H4 (cell line): Measurements from ENCODE around the gene FUS. TPM values are rescaled to one million over a fixed set of nuclear protein-coding genes. Genes with fewer than 3 reads are reported as not detected.
"Not testable (repeated sequence)": the region's sequence is repeated elsewhere in the genome, so short reads cannot be mapped to it uniquely, and the experiment has no call there.

Source experiments
- DNase-seq: peaks from one replicate; pipeline ENCODE4 v3.0.0-alpha.2; 2015; ENCODE audit warnings: low spot score
- total RNA-seq: library from RNA; depleted of rRNA; stranded (reverse); fragments of >200 nt; shearing (Covaris generic); gene quantifications from 2 replicates; pipeline ENCODE4 v1.2.3, GENCODE V29; 2014; rRNA removed

FUS gene
- 21.5 and 25.8 TPM in 2 replicates for total RNA-seq

DNA sequence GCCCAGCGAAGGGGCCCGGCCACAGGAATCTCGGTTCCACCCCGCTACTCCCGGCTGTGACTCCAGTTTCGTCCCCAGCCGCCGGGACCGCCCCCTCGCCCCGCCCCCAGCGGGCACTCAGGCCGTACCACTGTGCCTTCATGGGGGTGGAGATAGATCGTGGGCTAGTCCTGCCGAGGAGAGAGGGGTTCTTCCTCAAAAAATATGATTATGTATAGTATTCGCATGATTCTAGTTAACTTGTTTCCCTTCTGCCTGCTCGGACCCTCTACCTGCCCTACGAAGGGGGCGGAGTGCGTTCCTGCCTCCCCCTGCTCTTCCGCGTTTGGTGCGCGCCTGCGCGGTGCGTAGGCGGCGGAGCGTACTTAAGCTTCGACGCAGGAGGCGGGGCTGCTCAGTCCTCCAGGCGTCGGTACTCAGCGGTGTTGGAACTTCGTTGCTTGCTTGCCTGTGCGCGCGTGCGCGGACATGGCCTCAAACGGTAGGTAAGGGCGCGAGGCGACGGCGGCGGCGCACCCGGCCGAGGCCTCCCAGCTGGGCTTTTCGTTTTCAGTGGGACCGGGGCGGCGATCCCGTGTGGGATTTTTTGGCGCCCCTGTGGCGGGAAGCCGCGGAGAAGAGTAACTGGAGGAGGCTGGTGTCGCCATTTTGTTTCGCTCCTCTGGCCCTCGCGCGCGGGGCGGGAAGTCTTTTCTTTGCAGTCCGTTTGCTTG lies at the start of gene FUS:
TSS of gene FUS (plus strand) at position 393 of the 713 bp plus-strand sequence. CDS start at position 469, 76 bp downstream.
- peak; percentile 87 for DNase-seq

DNA sequence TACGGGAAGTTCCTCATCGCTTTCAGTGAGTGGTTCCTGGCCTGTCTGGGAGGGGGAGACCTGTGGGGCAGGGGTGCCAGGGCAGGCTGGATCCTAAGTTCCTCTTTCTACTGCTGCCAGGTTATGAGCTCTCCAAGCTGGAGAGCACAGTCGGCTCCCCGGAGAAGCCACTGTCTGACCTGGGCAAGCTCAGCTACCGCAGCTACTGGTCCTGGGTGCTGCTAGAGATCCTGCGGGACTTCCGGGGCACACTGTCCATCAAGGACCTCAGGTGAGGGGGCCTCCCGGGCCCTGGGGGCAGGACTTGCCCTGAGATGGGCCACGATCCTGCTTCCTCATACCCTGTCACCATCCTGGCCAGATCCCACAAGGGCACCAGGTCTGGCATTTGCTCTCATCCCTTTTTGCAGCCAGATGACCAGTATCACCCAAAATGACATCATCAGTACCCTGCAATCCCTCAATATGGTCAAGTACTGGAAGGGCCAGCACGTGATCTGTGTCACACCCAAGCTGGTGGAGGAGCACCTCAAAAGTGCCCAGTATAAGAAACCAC lies 49.5 kb upstream of the FUS start:
- DNase-seq: no peak

DNA sequence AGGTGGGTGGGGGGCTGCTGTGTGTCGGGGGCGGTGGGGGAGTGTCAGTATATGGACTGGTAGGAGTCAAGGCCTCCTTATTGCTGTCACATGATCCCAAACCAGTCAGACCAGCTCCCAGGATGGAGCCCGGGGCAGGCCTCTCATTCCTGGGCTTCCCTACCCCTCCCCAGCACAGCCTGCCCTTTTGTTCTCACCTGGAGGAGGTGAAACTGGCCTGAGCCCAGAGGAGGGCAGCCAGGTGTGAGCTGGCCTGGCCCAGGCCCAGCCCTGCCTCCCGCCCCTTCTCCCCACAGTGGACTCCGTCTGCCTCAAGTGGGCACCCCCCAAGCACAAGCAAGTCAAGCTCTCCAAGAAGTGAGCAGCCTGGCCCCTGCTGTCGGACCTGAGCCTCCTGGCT lies 49.0 kb upstream of the FUS start:
- no peak for DNase-seq

DNA sequence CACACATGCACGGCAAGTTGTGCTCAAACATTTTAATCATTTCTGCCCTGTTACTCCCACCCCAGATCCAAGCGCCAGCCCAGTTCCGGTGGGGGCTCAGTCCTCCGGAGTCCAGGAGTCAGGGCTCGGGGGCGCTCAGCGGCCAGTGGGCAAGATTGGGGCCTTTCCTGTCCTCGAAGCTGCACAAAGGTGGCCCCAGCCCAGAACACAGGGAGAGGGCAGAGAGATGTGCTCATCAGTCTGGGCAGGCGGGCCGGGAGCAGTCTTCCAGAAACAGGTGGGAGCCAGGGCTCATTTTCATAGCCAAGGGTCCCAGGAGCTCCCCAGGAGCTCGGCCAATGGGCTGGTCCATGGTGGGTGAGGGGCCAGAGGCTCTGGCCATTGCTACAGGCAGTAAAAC lies 48.5 kb upstream of the FUS start:
- DNase-seq: no peak

DNA sequence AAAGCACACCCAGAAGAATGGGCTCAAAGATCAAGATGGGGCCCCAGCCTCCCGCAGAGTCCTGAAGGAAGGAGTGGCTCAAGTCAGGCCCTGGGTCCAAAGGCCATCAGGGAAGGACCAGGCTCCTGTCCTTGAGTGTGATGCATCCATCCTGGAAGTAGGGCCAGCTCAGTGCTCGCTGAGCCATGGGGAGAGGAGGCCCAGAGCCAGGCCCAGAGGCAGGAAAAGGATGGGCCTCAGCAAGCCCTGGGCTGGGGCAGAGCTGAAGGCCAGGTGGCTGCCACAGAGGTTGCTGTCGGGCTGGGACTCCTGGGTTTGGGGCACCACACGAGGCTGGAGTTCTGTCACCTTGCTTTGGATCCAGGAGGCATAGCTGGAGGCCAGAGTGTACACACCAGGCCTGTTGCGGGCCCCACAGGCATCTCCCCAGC lies 48.1 kb upstream of the FUS start:
- DNase-seq: no peak

DNA sequence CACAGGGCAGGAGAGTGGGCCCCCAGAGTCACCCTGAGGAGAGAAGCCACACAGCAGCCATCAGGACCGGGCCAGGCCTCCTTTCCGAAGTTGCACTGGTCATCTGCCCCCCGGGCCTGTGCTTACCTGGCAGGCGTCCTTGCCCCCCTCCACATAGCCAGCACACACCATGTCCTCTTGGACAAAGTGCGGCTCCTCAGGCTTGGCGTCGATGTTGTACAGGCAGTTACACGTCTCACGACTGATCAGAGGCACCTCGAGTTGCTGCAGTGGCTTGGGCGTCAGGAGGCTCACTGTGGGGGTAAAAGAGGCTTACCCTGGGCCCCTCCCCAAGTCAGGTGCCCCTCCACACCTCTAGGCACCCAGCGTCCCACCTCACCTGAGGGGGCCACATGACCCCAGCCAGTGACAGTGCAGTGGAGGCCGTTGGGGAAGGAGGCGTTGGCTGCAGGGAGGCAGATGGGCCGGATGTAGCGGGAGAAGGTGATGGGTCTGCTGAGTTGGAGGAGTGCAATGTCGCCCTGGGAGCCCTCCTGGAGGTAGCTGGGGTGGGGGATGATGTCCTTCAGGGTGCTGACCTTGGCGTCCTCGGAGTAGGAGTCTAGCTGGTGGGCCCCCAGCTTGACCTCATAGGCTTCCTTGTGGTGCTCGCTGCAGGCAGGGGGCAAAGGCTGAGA lies 47.5 kb upstream of the FUS start:
- no peak for DNase-seq

DNA sequence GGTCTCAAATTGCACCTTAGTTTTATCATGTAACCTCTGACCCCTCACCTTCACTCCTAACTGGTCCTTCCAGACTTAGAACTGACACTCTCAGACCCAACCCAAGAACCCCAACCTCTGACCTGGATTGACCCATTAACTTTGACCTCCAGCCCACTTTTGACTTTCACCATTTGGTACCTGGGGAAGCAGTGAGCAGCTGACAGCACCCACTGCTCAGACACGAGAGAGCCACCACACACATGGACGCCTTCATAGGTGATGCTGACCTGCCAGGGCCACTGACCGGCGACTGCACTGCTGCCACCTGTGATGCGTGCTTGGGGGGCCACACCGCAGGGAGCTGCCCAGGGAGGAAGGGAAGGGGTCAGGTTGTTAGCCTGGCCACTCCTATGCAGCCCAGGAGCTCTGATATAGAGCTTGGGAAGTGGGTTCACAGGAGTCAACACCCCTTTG lies 46.9 kb upstream of the FUS start:
- no peak for DNase-seq

DNA sequence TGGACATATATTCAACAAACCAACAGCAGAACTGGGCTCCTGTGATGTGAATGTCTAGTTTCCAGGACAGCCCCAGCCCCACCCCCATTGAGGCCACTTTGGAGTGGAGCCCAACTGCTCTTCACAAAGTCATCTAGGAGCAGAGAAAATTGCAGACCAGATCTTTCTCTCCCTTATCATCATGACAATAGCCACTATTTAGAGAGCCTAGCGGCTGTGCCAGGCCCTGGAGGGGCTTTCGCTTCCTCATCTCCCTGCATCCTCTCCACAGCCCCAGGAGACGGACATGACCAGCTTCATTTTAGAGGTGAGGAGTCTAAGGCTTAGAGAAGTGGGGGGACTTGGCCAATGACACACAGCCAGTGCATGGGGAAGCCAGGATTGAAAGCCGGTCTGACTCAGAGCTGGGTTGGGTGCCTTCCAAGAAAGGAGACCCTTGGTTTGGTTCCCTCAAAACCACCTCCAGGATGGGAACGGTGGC lies 45.8 kb upstream of the FUS start:
- no peak for DNase-seq

DNA sequence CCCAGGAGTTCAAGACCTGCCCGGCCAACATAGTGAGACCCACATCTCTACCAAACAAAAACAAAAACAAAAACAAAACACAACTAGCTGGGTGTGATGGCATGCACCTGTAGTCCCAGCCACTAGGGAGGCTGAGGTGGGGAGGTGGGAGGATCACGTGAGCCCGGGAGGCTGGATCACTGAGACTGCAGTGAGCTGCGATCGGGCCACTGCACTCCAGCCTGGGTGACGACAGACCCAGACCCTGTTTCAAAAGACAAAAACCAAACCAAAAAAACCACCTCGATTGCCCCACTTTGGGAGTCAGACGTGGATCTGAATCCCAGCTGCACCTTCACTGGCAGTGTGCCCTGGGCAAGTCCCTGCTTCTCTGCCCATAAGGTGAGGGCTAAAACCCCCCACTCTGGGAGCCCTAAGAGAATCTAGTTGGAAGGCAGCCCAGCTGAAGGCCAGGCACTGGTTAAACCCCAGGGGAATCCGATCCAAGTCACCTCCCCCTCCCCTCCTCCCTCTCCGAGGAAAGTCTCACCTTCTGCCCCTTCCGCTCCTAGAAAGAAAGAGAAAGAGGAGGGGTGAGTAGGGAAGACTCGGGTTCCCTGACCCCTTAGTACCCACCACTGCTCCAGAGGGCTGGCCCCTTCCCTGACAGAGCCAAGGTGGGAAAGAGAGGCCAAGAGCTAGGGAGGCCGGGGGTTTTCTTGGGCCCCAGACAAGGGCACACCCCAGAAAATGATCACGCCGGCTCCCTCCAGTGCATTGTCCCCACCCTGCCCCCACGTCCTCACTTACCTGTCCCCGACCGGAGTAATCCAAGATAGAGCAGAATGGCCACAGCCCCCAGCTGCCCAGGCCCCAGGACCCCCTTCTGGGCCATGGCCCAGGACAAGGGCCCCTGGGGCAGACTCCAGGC lies 45.1 kb upstream of the FUS start:
- DNase-seq: no peak

DNA sequence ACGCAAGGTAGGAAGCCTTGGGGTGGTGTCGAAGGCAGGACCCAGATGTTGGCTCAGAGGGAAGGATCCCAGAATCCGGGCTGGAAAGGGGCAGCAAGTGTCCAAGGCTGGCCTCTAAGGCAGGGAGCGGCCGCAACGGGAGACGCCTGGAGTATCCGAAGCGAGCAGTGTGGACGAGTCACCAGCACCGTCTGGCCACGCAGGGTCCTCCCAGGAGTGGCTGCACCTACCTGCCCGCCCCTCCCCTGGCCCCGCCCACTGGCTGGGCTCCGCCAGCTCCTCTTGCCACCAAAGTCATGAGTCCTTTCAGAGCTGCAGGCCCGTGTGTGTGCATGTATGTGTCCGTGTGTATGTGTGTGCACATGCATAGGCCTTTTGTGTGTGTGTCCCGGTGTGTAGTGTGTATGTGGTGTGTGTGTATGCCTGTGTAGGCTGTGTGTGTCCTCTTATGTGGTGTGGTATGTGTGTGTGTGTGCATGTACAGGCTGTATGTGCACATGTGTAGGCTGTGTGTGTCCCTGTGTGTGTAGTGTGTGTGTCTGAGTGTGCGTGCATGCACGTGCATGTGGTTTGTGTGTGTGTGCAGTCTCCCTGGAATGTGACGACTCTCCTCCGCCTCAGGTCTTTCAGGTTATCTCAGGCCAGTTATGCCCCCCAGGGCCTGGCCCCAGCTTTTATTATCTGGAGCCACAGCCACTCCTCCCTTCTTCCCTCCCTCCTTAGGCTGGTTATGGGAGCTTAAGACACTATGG lies 44.2 kb upstream of the FUS start, which contains the start of gene PRSS8:
TSS of gene PRSS8 (minus strand) at position 193 of the 752 bp plus-strand sequence. CDS start 229 bp downstream, outside the sequence.
- DNase-seq: no peak

DNA sequence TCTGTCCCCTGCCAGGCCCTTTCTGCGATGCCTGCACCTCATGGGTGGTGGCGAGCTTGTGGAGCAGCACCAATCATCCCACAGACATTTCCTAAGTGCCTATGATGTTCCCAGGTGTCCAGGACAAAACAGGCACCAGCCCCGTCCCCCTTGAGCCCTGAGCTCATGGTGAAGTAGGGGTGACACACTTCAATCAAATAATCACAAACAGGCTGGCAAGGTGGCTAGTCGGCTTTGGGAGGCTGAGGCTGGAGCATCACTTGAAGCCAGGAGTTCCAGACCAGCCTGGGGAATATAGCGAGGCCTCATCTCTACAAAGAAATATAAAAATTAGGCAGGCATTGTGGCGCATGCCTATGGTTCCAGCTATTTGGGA lies 43.7 kb upstream of the FUS start:
- DNase-seq: no peak

DNA sequence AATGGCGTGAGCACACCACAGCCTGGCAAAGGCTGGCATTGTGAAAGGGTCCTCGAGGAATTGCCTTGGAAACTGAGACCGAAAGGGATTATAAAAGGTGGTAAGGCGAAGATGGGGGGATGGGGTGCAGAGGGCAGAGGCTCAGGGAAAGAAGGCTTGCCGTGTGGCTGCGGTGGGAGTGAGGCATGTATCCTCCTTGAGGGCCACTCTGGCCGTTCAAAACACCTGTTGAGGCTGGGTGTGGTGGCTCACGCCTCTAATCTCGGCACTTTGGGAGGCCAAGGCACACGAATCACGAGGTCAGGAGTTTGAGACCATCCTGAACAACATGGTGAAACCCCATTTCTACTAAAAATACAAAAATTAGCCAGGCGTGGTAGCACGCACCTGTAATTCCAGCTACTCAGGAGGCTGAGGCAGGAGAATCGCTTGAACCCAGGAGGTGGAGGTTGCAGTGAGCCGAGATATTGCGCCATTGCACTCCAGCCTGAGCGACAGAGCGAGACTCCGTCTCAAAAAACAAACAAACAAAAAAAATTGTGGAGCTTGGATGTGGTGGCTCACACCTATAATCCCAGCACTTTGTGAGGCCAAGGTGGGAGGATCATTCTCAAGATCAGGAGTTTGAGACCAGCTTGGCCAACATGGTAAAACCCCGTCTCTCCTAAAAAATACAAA lies 43.0 kb upstream of the FUS start:
- not testable (repeated sequence) for DNase-seq

DNA sequence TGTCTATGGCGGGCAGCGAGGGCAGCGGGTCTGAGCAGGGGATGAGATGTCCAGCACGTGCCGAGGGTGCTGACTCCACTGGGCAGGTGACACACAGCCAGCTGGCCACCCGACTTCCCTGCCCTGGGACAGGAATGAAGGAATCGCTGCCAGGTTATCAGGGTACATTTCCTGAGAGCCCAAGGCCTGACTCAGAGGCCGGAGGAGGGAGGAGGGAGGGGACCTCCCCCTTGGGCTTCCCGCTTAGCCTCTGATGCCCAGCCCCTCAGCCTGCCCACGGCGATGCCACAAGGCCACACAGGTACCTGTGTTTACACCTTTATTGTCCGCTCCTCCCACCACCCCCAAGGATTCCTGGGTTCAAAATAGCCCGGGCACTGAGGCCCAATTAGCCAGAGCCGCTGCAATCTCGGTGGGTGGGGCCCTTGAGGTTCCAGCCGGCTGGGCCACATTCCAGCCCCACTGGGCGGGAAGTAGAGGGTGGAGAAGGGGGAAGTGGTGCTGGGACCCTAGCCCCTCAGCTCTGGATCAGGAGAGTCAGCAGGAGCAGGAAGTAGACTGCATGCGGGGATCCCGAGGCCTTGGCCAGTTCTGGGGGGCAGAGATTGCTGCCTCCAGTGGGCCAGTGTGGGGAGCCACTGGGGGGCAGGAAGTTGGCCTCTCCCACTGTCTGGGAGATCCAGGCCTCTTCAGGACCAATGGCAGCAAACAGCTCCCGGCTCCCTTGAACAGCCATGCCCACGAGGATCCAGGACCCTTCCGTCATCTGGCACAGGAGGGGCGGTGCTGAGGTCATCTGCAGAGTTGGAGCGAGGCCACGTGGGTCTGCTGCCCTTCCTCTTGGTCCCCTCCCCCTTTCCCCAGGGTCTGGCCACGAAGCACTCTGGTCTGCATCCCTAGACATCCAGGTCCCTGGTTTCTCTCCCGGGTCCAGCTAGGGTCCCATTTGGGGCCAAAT lies 41.0 kb upstream of the FUS start:
- DNase-seq: peak; percentile 78

DNA sequence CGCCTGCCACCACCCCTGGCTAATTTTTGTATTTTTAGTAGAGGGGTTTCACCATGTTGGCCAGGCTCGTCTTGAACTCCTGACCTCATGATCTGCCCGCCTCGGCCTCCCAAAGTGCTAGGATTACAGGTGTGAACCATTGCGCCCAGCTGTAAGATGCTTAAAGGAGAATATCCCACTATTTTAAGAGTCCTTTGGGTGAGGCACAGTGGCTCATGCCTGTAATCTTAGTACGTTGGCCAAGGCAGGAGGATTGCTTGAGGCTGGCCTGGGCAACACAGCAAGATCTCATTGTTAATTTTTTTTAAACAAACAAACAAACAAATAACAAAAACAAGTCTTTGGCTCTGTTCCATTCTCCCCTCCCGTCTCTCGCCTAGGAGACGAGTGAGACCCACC lies 38.9 kb upstream of the FUS start:
- DNase-seq: not testable (repeated sequence)

DNA sequence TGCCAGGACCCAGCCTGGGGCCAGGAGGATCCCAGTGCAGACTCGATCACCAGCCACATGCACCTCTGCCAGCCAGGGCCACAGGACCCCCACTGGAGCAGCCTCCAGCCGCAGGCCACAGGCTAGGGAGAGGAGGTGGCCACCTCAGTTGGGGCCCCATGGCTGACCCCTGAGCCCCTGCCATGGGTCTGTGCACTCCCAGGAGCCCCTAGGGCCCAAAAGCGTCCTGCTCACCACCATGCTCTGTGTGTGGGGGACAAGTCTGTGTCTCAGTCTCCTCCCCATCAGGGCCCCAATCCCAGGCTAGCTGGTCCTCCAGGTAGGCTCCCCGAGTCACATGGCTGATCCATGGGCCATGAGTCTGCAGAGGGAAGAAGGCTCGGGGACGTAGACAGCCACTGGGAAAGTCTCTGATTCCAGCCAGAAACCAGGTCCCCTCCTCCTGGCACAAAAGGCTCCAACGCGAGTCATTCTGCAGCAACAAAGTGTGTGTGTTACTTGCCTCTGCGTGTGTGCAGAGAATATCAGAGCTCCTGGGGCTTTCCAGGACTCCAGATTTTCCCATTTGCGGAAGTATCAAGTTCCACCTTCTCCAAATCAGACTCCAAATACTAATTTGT lies 38.3 kb upstream of the FUS start:
- peak; percentile 57 for DNase-seq

DNA sequence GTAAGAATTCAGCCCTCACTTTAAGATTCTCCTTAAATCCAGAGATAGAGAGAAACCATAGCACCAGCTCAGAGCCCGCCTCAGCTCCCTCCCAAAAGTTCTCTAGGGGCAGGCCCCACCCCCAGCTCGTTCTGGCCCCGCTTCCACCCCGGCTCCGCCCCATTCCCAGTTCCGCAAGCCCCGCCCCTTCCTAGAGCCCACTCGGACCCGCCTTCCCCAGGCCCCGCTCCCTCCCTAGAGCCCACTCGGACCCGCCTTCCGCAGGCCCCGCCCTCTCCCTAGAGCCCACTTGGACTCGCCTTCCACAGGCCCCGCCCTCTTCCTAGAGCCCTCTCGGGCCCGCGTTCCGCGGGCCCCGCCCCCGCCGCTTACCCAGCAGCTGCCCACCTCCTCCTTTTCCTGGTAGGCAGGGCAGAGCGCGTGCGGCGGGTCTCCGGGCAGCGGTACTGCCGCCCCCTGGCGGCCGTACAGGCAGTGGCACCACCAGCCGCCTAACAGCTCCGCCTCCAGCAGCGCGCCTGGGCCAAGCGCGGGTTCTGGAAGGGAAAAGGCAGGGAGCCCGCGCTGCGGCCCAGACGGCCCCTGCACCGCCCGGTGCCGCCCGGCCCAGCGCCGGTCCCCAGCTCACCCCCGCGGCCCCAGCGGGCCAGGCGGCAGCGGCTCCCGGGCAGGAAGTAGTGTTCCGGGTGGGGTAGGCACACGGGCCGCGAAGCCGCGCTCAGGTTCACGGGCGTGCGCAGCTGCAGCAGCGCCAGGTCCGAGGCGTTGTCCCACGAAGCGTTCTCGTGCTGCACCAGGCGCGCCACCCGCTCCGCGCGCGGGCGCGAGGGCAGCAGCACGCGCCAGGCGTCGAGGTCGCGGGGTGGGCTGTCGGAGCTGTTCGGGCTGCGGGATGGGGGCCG lies 37.6 kb upstream of the FUS start:
- DNase-seq: peak; percentile 95

DNA sequence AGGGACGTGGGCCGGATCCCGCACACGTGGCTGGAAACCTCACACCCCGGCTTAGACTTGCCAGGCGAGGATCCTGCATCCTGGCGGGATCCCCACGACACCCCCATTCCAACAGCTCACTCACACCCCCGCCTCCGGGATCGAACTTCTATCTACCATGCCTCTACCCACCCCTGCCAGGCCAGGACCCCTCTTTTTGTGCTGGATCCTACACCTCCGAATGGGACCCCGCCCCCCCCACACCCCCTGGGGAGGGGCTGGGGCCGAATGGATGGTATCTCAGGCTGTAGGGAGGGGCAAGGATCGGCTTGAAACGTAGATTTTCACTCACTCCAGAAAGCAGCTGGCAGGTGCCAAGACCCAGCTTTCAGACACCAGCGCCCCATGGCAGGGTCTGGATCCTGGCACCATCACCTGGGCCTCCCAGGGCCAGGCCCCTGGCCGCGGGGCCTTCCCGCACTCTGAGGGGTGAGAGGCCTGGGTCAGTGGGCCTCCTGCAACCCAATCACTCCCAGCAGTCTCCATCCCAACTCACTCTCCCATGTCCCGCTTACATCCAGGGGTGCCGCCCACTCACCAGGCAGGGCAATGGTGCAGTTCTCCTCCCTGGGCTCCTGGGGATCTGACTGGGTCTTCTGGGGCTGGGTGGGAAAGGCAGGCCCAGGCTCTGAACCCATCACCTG lies 36.8 kb upstream of the FUS start:
- no peak for DNase-seq
